Mammary epithelial cell (primary cell): Measurements from ENCODE around the gene TBC1D1.

Experiments
- EZH2 ChIP-seq: IDR thresholded peaks from 2 replicates; pipeline ENCODE4 v1.6.1; 2012; ENCODE audit warnings: low read length, inconsistent platforms, borderline replicate concordance
- TF ChIP-seq, protein P1 (sequence below), 2 donors: IDR thresholded peaks in 1 of 2; conservative IDR thresholded peaks in 1 of 2; 2 replicates each; pipeline ENCODE4 v1.5.1; 2011 to 2012; ENCODE audit warnings: inconsistent platforms in 2 of 2, low read length in 2 of 2, mild to moderate bottlenecking in 2 of 2, control low read depth in 1 of 2, low read depth in 1 of 2; ENCODE audit not compliant: insufficient read depth in 1 of 2; ENCODE audit errors: extremely low read depth in 1 of 2

DNA sequence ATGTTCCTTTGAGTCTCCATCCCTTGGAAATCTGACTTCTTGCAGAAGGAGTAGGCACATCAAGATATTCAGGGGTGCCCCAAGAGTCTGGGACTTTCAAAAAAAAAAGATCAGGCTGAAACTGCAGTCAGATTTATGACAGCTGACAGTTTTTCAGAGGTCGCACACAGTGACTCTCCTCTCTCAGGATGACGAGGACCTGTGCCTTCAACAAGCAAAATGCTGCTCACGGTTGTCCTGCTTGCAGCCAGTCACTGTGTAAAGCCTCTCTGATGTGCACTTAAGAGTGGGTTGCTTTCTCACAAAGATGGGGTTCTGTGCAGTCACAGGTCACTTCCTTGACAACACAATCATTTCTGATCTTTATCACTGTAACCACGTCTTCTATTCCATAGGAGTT, 247.5 kb downstream of the TBC1D1 start:
- TF ChIP-seq, protein P1, sequence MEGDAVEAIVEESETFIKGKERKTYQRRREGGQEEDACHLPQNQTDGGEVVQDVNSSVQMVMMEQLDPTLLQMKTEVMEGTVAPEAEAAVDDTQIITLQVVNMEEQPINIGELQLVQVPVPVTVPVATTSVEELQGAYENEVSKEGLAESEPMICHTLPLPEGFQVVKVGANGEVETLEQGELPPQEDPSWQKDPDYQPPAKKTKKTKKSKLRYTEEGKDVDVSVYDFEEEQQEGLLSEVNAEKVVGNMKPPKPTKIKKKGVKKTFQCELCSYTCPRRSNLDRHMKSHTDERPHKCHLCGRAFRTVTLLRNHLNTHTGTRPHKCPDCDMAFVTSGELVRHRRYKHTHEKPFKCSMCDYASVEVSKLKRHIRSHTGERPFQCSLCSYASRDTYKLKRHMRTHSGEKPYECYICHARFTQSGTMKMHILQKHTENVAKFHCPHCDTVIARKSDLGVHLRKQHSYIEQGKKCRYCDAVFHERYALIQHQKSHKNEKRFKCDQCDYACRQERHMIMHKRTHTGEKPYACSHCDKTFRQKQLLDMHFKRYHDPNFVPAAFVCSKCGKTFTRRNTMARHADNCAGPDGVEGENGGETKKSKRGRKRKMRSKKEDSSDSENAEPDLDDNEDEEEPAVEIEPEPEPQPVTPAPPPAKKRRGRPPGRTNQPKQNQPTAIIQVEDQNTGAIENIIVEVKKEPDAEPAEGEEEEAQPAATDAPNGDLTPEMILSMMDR (conservative IDR thresholded peaks at IDR 0.05 in 1 of 2, IDR thresholded peaks at IDR 0.05 in 1 of 2; ENCODE audit: extremely low read depth in 1 of 2, insufficient read depth in 1 of 2, low read depth in 1 of 2, low read length in 2 of 2) = no peak
- TF ChIP-seq EZH2 = no peak
